HepG2 (cell line): ENCODE results near the gene SIGLEC7.

ENCODE experiments used
- ATF7-NPFF ChIP-seq: sonication (generic); formaldehyde crosslinking; IDR thresholded peaks from 2 replicates; pipeline ENCODE4 v1.8.1; 2023; ENCODE audit warnings: mild to moderate bottlenecking, low read depth, missing genetic modification reagents, moderate library complexity
- HNF4A ChIP-seq: sonication (generic); formaldehyde crosslinking; IDR thresholded peaks from 2 replicates; pipeline ENCODE4 v1.4.0; 2020; ENCODE audit warnings: missing genetic modification reagents
- RAD21 ChIP-seq: fragments of 450-650 bp; formaldehyde crosslinking; IDR thresholded peaks from 2 replicates; pipeline ENCODE4 v1.5.0; 2020; ENCODE audit warnings: mild to moderate bottlenecking
- TBX3 ChIP-seq: fragments of 450-650 bp; IDR thresholded peaks from 2 replicates; pipeline ENCODE4 v1.6.1; 2017; ENCODE audit warnings: antibody characterized with exemption, mild to moderate bottlenecking, inconsistent platforms, borderline replicate concordance
- ZFP1 ChIP-seq: IDR thresholded peaks from 2 replicates; pipeline ENCODE4 v1.6.1; 2016
- ZKSCAN1 ChIP-seq: fragments of 150-350 bp; IDR thresholded peaks from 2 replicates; pipeline ENCODE4 v1.6.1; 2014; ENCODE audit warnings: low read length
- ZNF260 ChIP-seq: sonication (generic); formaldehyde crosslinking; IDR thresholded peaks from 2 replicates; pipeline ENCODE4 v1.4.0; 2020; ENCODE audit warnings: missing genetic modification reagents, low read depth, mild to moderate bottlenecking, borderline replicate concordance
- ZZZ3 ChIP-seq: sonication (generic); formaldehyde crosslinking; IDR thresholded peaks from 2 replicates; pipeline ENCODE4 v1.4.0; 2020; ENCODE audit warnings: missing genetic modification reagents, mild to moderate bottlenecking, borderline replicate concordance
- TF ChIP-seq, protein P1 (sequence below): sonication (generic); formaldehyde crosslinking; IDR thresholded peaks from 2 replicates; pipeline ENCODE4 v1.5.0; 2020; ENCODE audit warnings: mild to moderate bottlenecking, missing genetic modification reagents, moderate library complexity
- TF ChIP-seq, protein P2 (sequence below): sonication (generic); formaldehyde crosslinking; IDR thresholded peaks from 2 replicates; pipeline ENCODE4 v1.4.0; 2020; ENCODE audit warnings: missing genetic modification reagents
- TF ChIP-seq, protein P3 (sequence below), 2 experiments: sonication (generic) in 1 of 2; formaldehyde crosslinking in 1 of 2; IDR thresholded peaks; 2 replicates each; pipeline versions ENCODE4 v1.4.0 to v1.6.1; 2018 to 2020; ENCODE audit warnings: missing genetic modification reagents in 2 of 2, borderline replicate concordance in 1 of 2, low read depth in 1 of 2, mild to moderate bottlenecking in 1 of 2, missing biosample characterization in 1 of 2
- TF ChIP-seq, protein P4 (sequence below): sonication (generic); formaldehyde crosslinking; IDR thresholded peaks from 2 replicates; pipeline ENCODE4 v1.4.0; 2020; ENCODE audit warnings: missing genetic modification reagents, borderline replicate concordance

DNA sequence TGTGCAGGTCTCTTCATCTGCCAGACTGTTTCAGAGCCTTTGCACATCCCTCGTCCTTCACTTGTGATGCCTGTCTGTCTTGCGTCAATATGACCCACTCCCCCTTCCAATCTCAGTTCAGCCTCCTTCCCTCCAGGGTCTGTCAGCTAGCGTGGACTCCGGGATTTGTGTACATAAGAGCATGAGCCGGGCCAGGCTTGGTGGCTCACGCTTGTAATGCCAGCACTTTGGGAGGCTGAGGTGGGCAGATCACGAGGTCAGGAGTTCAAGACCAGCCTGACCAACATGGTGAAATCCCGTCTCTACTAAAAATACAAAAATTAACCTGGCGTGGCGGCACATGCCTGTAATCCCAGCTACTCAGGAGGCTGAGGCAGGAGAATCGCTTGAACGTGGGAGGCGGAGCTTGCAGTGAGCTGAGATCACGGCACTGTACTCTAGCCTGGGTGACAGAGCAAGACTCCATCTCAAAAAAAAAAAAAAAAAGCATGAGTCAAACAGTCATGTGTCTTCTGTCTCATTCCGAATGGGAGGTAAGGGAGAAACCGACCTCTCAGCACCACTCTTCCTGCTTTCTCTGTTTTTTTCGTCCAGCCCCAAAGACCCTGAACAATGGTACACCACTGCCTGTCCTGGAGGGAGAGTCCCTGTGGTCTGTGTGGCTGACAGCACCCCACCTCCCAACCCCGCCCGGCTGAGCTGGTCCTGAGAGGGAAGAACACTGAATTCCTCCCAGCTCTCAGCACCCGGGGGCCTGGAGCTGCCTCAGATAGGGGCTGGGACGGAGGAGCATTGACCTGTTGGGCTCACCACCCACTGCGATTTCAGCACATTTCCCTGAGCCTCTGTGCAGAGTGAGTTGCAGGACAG lies 19.8 kb upstream of the SIGLEC7 start:
- TF ChIP-seq ATF7-NPFF (CRISPR knock-in tag), result no peak
- no peak for TF ChIP-seq TBX3
- TF ChIP-seq ZNF260 (CRISPR knock-in tag), result no peak
- TF ChIP-seq ZKSCAN1, result no peak
- TF ChIP-seq, protein P1, sequence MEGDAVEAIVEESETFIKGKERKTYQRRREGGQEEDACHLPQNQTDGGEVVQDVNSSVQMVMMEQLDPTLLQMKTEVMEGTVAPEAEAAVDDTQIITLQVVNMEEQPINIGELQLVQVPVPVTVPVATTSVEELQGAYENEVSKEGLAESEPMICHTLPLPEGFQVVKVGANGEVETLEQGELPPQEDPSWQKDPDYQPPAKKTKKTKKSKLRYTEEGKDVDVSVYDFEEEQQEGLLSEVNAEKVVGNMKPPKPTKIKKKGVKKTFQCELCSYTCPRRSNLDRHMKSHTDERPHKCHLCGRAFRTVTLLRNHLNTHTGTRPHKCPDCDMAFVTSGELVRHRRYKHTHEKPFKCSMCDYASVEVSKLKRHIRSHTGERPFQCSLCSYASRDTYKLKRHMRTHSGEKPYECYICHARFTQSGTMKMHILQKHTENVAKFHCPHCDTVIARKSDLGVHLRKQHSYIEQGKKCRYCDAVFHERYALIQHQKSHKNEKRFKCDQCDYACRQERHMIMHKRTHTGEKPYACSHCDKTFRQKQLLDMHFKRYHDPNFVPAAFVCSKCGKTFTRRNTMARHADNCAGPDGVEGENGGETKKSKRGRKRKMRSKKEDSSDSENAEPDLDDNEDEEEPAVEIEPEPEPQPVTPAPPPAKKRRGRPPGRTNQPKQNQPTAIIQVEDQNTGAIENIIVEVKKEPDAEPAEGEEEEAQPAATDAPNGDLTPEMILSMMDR (CRISPR knock-in tag), result no peak
- TF ChIP-seq ZFP1 (CRISPR knock-in tag), result no peak
- TF ChIP-seq, protein P2, sequence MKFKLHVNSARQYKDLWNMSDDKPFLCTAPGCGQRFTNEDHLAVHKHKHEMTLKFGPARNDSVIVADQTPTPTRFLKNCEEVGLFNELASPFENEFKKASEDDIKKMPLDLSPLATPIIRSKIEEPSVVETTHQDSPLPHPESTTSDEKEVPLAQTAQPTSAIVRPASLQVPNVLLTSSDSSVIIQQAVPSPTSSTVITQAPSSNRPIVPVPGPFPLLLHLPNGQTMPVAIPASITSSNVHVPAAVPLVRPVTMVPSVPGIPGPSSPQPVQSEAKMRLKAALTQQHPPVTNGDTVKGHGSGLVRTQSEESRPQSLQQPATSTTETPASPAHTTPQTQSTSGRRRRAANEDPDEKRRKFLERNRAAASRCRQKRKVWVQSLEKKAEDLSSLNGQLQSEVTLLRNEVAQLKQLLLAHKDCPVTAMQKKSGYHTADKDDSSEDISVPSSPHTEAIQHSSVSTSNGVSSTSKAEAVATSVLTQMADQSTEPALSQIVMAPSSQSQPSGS (CRISPR knock-in tag), result no peak
- TF ChIP-seq, protein P3, sequence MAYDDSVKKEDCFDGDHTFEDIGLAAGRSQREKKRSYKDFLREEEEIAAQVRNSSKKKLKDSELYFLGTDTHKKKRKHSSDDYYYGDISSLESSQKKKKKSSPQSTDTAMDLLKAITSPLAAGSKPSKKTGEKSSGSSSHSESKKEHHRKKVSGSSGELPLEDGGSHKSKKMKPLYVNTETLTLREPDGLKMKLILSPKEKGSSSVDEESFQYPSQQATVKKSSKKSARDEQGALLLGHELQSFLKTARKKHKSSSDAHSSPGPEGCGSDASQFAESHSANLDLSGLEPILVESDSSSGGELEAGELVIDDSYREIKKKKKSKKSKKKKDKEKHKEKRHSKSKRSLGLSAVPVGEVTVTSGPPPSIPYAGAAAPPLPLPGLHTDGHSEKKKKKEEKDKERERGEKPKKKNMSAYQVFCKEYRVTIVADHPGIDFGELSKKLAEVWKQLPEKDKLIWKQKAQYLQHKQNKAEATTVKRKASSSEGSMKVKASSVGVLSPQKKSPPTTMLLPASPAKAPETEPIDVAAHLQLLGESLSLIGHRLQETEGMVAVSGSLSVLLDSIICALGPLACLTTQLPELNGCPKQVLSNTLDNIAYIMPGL (CRISPR knock-in tag; IDR thresholded peaks at IDR 0.05; ENCODE audit: borderline replicate concordance in 1 of 2, low read depth in 1 of 2), result no peak
- no peak for TF ChIP-seq RAD21 (CRISPR knock-in tag)
- TF ChIP-seq, protein P4, sequence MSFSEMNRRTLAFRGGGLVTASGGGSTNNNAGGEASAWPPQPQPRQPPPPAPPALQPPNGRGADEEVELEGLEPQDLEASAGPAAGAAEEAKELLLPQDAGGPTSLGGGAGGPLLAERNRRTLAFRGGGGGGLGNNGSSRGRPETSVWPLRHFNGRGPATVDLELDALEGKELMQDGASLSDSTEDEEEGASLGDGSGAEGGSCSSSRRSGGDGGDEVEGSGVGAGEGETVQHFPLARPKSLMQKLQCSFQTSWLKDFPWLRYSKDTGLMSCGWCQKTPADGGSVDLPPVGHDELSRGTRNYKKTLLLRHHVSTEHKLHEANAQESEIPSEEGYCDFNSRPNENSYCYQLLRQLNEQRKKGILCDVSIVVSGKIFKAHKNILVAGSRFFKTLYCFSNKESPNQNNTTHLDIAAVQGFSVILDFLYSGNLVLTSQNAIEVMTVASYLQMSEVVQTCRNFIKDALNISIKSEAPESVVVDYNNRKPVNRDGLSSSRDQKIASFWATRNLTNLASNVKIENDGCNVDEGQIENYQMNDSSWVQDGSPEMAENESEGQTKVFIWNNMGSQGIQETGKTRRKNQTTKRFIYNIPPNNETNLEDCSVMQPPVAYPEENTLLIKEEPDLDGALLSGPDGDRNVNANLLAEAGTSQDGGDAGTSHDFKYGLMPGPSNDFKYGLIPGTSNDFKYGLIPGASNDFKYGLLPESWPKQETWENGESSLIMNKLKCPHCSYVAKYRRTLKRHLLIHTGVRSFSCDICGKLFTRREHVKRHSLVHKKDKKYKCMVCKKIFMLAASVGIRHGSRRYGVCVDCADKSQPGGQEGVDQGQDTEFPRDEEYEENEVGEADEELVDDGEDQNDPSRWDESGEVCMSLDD (CRISPR knock-in tag), result no peak
- no peak for TF ChIP-seq ZZZ3 (CRISPR knock-in tag)
- TF ChIP-seq HNF4A (CRISPR knock-in tag), result no peak
